Small intestine (tissue), 7 donors: Measurements from ENCODE around the gene ZNF277. TPM values are rescaled to one million over a fixed set of nuclear protein-coding genes. Genes with fewer than 3 reads are reported as not detected.

Experiments
- DNase-seq, 2 donors: peaks; one replicate each; pipeline versions ENCODE4 v3.0.0 to v3.0.0-alpha.2; 2013
- FAIRE-seq: peaks from 2 replicates; lab custom pipeline; 2012; peaks lifted over from hg19 to GRCh38; lab: Jason Lieb, UNC
- H3K27ac ChIP-seq, 3 donors: one replicate each; pipeline ENCODE4 v1.5.1; 2013; ENCODE audit warnings: low read length in 2 of 3, mild to moderate bottlenecking in 2 of 3, control low read depth in 1 of 3, inconsistent platforms in 1 of 3, low read depth in 1 of 3, moderate library complexity in 1 of 3
- H3K27me3 ChIP-seq, 3 donors: one replicate each; pipeline ENCODE4 v1.6.1; 2013; ENCODE audit warnings: low read length in 3 of 3, inconsistent platforms in 1 of 3; ENCODE audit not compliant: control insufficient read depth in 3 of 3, insufficient read depth in 3 of 3
- H3K36me3 ChIP-seq, 3 donors: one replicate each; pipeline ENCODE4 v1.6.1; 2013; ENCODE audit warnings: low read length in 3 of 3, inconsistent platforms in 1 of 3, low read depth in 1 of 3, mild to moderate bottlenecking in 1 of 3, moderate library complexity in 1 of 3; ENCODE audit not compliant: control insufficient read depth in 3 of 3, insufficient read depth in 2 of 3
- H3K4me1 ChIP-seq, 3 donors: one replicate each; pipeline ENCODE4 v1.6.1; 2013; ENCODE audit warnings: low read length in 2 of 3, inconsistent platforms in 1 of 3, low read depth in 1 of 3, mild to moderate bottlenecking in 1 of 3, moderate library complexity in 1 of 3; ENCODE audit not compliant: control insufficient read depth in 3 of 3, insufficient read depth in 2 of 3
- H3K4me3 ChIP-seq, 3 donors: one replicate each; pipeline ENCODE4 v1.5.1; 2013; ENCODE audit warnings: low read length in 3 of 3, control low read depth in 1 of 3, inconsistent platforms in 1 of 3, low read depth in 1 of 3, mild to moderate bottlenecking in 1 of 3, moderate library complexity in 1 of 3
- H3K9me3 ChIP-seq, 2 donors: one replicate each; pipeline ENCODE4 v1.6.1; 2013; ENCODE audit warnings: low read depth in 1 of 2, low read length in 1 of 2; ENCODE audit not compliant: control insufficient read depth in 2 of 2, insufficient read depth in 1 of 2
- WGBS, 3 donors: extraction: QIAGEN DNeasy Blood & Tissue Kit; methylation state at CpG; one replicate each; pipeline ENCODE4 v1.1.7; 2013; 5-methylcytosine and 5-hydroxymethylcytosine counted together
- polyA plus RNA-seq, 4 donors: library from polyadenylated mRNA; stranded (reverse) in 3 of 4; unstranded in 1 of 4; fragments of 200-250 nt in 3 of 4; fragments of 120-200 nt in 1 of 4; gene quantifications; one replicate each; pipeline versions ENCODE4 v1.2.1 to v1.2.3, GENCODE V29; 2013
- donor health status: healthy with polysubstance abuse.
- donor health status: control.
- donor health status: control.
- donor health status: Bipolar disorder and iron deficiency.
- donor health status: healthy.

Gene ZNF277
- polyA plus RNA-seq, 4 donors, result 15.8 to 27.2 (median 24.9) TPM

DNA sequence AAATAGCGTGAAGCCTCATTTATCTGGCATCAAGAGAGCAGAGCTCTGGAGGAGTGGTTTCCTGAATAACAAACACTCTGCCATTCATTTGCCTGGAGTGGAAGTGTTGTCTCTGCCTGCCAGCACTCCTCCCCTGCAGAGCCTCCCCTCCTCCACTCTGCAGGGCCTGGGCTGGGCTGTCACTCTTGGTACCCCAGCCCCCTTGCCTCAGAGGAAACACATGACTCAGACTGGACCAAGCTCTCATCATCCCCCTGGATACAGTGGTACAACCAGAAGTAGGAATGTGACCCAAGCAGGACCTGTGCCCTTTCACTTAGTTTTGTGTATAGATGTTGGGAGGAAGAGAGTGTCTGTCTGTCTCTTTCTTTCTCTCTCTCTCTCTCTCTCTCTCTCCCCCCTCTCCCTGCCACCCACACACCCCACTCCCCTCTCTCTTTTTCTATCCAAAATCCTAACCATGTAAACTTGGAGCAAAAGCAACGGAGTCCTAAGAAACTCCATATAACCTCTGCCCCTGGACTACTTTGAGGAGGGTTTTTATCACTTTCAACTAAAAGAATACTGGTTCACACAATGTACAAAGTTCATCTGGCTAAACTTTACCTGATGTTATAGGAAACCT lies 44.2 kb upstream of the ZNF277 start:
- Histone ChIP-seq H3K36me3 (no peaks in the 10 kb centered on the region), H3K9me3 (no peaks in the 10 kb centered on the region), H3K4me3 (no peak overlapping the region), H3K27me3 (no peaks in the 10 kb centered on the region), H3K27ac (no peak overlapping the region), H3K4me1 (peaks cover 0 to 5% (median 0%) of the 10 kb centered on the region in 3 donors)
- DNase-seq (peak in 1 of 2 donors; percentile 18), FAIRE-seq (no peak)
- 45 to 57% (median 49%) methylated on average over 2 of the region's 2 CpGs for WGBS, 3 donors

DNA sequence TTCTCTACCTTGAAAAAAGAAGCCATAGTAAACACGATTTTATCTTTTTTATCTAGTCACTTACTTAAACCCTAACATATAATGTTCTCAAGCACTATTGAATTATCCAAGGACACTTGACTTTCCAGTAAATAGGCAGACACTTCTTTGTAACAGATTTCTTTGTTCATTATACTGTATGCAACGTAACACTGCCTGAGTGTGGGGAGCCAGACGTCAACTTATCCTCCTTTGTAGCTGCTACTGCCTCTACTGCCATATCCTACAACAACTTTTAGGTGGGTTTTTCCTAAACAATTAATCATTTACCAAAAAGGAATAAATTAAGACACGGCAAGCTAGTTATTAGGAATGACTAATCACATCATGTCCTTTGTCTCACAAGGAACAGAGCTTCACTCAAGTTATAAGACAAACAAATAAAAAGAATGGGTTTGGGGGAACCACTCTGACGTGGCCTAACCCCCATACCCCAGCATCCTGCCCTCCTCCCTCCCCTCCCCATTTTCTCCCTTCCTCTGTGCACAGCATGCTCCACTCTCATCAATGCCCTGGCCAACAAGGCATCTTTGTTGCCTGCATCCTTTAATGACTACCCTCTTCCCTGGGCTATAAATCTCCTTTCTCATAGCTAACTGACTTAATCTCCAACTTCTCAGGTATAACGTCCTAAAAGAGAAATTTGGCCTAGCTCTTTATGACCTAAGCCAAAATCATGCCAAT lies 43.5 kb upstream of the ZNF277 start:
- FAIRE-seq (no peak), DNase-seq (no peak)
- no peaks in the 10 kb centered on the region for H3K27me3 ChIP-seq
- H3K27ac ChIP-seq, result no peak overlapping the region
- H3K4me3 ChIP-seq, result no peak overlapping the region
- no peaks in the 10 kb centered on the region for H3K36me3 ChIP-seq
- H3K4me1 ChIP-seq, result peaks cover 0 to 5% (median 0%) of the 10 kb centered on the region in 3 donors
- no peaks in the 10 kb centered on the region for H3K9me3 ChIP-seq
- 31 to 58% (median 35%) methylated on average over 6 of the region's 6 CpGs for WGBS, 3 donors

DNA sequence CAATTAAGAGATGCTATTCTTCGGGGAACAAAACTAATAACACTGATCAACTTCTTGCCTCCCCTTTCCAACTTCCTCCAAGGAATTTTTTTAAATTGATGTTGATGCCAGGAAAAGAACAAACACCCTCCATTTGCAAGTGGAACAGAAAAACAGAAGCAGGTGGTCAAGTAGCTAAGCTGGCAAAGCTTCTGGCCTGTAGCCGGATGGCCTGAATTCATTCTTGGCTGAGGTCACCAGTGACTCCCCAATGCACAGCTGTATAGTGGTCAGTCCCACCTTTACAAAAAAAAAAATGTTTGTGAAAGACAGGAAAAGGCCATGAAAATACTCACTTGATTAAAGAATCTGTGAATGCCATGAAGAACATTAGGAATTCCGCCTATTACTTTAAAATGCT lies 39.3 kb upstream of the ZNF277 start:
- Histone ChIP-seq H3K36me3 (no peaks in the 10 kb centered on the region), H3K4me3 (no peak overlapping the region), H3K27me3 (no peaks in the 10 kb centered on the region), H3K4me1 (peaks cover 0 to 4% (median 0%) of the 10 kb centered on the region in 3 donors), H3K27ac (no peak overlapping the region), H3K9me3 (no peaks in the 10 kb centered on the region)
- WGBS, 3 donors, result 80 to 85% (median 84%) methylated on average over 3 of the region's 3 CpGs
- FAIRE-seq (no peak), DNase-seq (no peak)

DNA sequence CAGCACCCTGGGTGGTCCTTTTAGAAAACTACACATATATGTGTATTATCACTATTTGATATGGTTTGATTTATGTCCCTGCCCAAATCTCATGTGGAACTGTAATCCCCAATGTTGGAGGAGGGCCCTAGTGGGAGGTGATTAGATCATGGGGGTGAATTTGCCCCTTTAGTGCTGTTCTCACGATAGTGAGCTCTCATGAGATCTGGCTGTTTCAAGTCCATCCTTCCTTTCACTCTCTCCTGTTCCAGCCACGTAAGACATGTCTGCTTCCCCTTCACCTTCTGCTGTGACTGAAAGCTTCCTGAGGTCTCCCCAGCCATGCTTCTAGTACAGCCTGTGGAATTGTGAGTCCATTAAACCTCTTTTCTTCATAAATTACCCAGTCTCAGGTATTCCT lies 37.6 kb upstream of the ZNF277 start:
- 72 to 88% (median 78%) methylated on average over 2 of the region's 2 CpGs for WGBS, 3 donors
- H3K27me3 ChIP-seq, result no peaks in the 10 kb centered on the region
- no peaks in the 10 kb centered on the region for H3K9me3 ChIP-seq
- FAIRE-seq (no peak), DNase-seq (no peak)
- H3K4me1 ChIP-seq, result no peaks in the 10 kb centered on the region
- H3K4me3 ChIP-seq, result no peak overlapping the region
- H3K27ac ChIP-seq, result no peak overlapping the region
- no peaks in the 10 kb centered on the region for H3K36me3 ChIP-seq

DNA sequence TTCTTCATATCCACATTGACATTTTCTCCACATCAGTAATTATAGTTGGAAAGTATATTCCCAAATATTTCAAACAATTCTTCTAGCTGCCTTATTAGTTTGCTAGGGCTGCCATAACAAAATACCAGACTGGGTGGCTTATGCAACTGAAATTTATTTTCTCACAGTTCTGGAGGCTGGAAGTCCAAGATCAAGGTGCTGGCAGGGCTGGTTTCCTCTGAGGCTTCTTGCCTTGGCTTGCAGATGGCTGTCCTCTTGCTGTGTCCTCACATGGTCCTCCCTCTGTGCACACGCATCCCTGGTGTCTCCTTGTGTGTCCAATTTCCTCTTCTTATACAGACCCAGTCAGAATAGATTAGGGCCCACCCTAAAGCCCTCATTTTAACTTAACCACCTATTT lies 34.8 kb upstream of the ZNF277 start:
- H3K4me1 ChIP-seq, result no peaks in the 10 kb centered on the region
- H3K36me3 ChIP-seq, result no peaks in the 10 kb centered on the region
- 81 to 95% (median 88%) methylated on average over 1 of the region's 1 CpG for WGBS, 3 donors
- DNase-seq (no peak), FAIRE-seq (no peak)
- H3K4me3 ChIP-seq, result no peak overlapping the region
- H3K27me3 ChIP-seq, result no peaks in the 10 kb centered on the region
- no peaks in the 10 kb centered on the region for H3K9me3 ChIP-seq
- H3K27ac ChIP-seq, result no peak overlapping the region

DNA sequence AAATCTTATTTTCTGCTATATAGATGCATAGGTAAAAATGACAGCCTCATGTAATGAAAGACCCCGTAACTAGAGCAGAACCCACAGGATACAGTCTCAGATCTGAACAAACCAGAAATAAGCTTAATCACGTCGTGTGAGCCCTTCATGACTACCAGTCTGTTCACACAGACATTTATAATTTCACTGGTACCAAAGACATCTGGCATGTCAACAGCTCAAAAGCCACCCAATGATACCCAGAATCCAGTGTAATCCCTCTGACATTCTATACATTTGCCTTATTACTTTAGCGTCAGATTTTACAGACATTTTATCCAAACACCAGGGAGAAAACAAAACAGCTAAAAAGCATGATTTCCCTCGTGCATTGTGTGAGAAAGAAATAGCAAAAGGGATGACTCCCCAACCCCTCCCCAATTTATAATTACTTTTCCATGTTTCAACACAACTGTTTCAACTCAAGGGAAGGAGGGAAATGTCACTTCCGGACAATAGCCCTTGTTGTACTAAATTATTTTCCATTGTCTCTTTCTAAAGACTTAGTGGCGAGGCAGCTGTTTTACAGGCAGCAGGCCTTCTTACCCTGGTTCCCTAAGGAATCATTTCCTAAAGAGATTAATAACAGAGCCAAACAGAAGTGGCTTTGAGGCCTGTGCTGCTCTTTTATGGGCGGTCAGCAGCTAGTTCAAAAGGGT lies 33.5 kb upstream of the ZNF277 start:
- Histone ChIP-seq H3K9me3 (no peaks in the 10 kb centered on the region), H3K27ac (no peak overlapping the region), H3K4me1 (no peaks in the 10 kb centered on the region), H3K36me3 (no peaks in the 10 kb centered on the region), H3K27me3 (no peaks in the 10 kb centered on the region), H3K4me3 (no peak overlapping the region)
- no peak for FAIRE-seq
- 68 to 91% (median 89%) methylated on average over 8 of the region's 8 CpGs for WGBS, 3 donors
- no peak for DNase-seq

DNA sequence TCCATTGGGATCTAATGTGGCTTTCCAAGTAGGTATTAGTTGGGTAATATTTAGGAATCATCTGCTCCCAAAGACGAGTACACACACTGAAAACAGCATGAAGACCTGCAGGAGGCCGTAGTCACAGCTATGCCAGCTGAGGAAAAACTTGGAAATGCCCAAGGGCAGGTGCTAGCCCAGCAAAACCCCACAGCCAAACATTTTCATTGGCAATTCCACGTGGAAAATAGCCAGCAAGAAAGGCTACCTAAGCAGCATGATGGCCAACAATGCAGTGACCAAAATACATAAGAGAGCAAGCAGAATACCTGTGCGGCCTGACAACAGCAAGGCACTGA lies 33.0 kb upstream of the ZNF277 start:
- H3K4me3 ChIP-seq, result no peak overlapping the region
- no peak overlapping the region for H3K27ac ChIP-seq
- no peaks in the 10 kb centered on the region for H3K36me3 ChIP-seq
- no peaks in the 10 kb centered on the region for H3K9me3 ChIP-seq
- WGBS, 3 donors, result 72 to 82% (median 75%) methylated on average over 4 of the region's 4 CpGs
- H3K27me3 ChIP-seq, result no peaks in the 10 kb centered on the region
- no peak for DNase-seq
- no peak for FAIRE-seq
- no peaks in the 10 kb centered on the region for H3K4me1 ChIP-seq

DNA sequence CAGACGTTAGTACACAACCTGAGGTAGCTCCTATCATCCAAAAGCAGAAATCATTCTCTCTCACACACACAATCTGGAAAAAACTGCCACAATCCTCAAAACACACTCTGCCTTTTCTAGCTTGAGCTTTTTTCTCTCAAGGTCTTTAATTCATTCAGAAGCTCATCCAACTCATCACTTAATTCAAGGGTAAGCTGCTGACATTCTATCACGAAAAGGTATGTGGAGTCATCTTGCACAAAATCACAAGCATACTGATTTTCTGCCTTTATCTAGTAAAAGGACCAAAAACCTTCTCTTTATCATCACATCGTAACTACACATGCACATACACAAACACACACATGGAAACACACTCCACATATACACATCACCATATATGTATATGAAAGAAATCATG lies 32.3 kb upstream of the ZNF277 start:
- Histone ChIP-seq H3K9me3 (no peaks in the 10 kb centered on the region), H3K27me3 (no peaks in the 10 kb centered on the region), H3K27ac (no peak overlapping the region), H3K4me3 (no peak overlapping the region), H3K36me3 (no peaks in the 10 kb centered on the region), H3K4me1 (no peaks in the 10 kb centered on the region)
- DNase-seq, result no peak
- WGBS, 3 donors, result 85 to 91% (median 88%) methylated on average over 3 of the region's 3 CpGs
- FAIRE-seq, result no peak
